CD4-positive, alpha-beta T cell treated with Interleukin-17A for 4 hours (primary cell): ENCODE measurements around the gene DDB1.

Experiments
- DNase-seq: peaks from one replicate; pipeline ENCODE4 v3.0.0-alpha.2; 2020; ENCODE audit warnings: mixed read lengths

Gene DDB1

GRCh38 chr11:61354208-61354607, 21.3 kb upstream of the DDB1 start:
- DNase-seq = no peak

- no peak for DNase-seq
Observed at GRCh38 chr11:61353131-61354067, 20.5 kb upstream of the DDB1 start.

GRCh38 chr11:61352038-61352437, 19.1 kb upstream of the DDB1 start:
- no peak for DNase-seq

DNA sequence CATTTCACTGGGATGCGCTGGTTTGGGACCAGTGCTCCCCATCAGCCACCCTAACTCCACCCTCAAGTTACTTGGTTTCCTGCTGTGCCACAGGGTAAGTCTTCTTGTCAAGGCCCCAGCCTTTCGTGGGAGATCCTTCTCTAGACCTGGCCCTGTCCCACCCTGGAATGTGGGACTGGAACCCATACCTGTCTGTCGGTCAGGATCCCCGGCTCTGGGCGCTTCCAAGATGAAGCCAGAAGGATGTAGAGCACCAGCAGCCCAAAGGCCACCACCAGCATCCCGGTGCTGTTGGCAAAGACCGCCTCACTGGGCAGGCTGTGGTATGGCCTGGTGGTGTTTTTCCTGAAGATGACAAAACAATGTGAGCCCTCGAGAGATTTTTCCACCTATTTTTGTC, 17.9 kb upstream of the DDB1 start:
- no peak for DNase-seq

- DNase-seq = no peak
Observed at GRCh38 chr11:61350336-61350735, 17.4 kb upstream of the DDB1 start.

DNA sequence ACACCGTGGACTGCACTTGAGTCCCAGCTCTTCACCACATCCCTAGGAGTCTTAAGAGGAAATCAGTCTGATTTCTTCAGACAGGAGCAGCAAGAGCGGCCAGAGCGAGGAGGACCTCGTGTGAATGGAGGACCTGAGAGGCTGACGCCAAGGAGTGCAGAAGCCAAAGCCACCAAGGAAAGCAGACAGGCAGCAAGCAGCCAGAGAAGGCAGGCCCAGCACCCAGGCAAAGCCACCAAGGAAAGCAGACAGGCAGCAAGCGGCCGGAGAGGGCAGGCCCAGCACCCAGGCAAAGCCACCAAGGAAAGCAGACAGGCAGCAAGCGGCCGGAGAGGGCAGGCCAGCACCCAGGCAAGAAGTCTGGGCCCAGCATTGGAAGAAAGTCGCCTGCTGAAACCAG, 17.0 kb upstream of the DDB1 start:
- DNase-seq = no peak

- DNase-seq = no peak
Observed at GRCh38 chr11:61349189-61349751, 16.4 kb upstream of the DDB1 start.

DNA sequence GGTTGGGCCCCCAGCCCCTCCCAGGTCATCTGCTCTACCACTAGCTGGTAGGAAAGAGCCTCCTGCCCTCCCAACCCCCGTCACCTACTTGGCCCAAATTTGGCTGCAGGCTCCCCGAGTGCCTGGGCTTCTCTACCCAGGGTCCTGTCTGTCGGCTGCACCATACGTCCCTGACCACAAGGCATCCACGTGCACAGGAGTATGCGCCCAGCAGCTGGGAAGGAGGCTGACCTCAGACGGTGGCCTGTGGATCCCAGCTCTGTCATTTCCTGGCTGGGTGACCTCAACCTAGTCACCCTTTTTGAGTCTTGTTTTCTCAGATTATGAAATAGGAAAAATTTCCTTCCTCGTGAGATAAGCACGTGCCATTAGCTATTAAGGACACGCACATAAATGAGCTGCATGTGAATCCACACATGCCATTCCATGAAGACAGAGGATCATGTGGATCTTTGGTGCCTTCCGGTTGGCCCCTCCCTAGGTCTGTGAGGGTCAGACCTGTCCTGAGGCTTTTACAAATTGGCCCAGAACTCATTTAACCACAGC, 15.1 kb upstream of the DDB1 start:
- DNase-seq = no peak

- no peak for DNase-seq
Observed at GRCh38 chr11:61345954-61346843, 13.3 kb upstream of the DDB1 start.

GRCh38 chr11:61345170-61345610, 12.3 kb upstream of the DDB1 start:
- no peak for DNase-seq

GRCh38 chr11:61343792-61344745, 11.2 kb upstream of the DDB1 start:
- DNase-seq = no peak

- no peak for DNase-seq
Observed at GRCh38 chr11:61342207-61342803, 9.4 kb upstream of the DDB1 start.

- DNase-seq = no peak
Observed at GRCh38 chr11:61341706-61342105, 8.8 kb upstream of the DDB1 start.

DNA sequence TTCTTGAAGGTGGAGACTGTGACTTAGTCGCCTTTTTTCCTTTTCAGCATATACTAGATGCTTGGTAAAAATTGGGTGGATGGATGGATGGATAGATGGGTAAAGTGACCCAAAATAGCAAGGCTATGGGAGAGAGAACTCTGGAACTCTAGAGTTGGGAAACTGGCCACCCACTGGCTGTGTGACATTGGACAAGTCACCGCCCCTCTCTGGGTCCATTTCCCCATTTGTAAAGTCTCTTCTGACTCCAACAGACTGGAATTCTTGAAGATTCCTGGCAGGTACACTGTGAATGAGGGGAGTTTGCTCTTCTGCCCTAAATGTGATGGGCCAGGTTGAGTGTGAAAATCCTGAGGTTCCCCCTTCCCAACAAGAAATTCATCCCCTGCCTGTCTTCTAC, 8.1 kb upstream of the DDB1 start:
- no peak for DNase-seq

- DNase-seq = no peak
Observed at GRCh38 chr11:61339490-61339878, 6.6 kb upstream of the DDB1 start.

- DNase-seq = no peak
Observed at GRCh38 chr11:61338783-61339489, 6.0 kb upstream of the DDB1 start.

DNA sequence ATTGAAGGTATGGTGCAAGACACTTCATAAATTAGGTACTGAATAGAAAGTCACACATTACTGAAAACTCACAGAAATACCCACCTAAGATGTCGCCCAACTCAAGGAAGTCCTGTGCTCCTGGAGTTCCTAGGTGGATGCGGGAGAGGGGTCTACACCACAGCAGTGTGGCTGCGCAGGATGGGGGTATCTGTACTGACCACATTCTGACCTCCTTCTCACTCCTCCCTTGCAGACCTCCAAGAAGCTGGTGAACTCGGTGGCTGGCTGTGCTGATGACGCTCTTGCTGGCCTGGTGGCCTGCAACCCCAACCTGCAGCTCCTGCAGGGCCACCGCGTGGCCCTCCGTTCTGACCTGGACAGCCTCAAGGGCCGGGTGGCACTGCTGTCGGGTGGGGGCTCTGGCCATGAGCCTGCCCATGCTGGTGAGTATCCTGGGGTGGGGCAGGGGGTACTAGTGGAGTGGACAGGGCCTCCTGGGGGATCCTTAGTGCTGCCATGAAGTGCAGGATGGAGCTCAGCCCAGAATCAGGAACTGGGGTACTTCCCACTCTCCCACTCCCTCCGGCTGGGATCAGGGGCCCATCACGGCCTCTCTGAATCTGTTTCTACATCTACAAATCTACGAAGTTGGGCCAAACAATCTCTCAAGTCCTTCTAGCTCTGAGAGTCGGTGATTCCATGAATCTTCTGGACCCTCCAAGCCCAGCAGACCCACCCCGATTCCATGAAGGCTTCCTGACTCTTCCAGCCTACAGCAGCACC, 5.0 kb upstream of the DDB1 start:
- no peak for DNase-seq

GRCh38 chr11:61336171-61336935, 3.4 kb upstream of the DDB1 start:
- peak; percentile 89 for DNase-seq

- DNase-seq = no peak
Observed at GRCh38 chr11:61335355-61335710, 2.4 kb upstream of the DDB1 start.
